Measurements from ENCODE around the gene DYNC1I2.
"Not testable (repeated sequence)": the region's sequence is repeated elsewhere in the genome, so short reads cannot be mapped to it uniquely, and the experiment has no call there.

DYNC1I2 gene

DNA sequence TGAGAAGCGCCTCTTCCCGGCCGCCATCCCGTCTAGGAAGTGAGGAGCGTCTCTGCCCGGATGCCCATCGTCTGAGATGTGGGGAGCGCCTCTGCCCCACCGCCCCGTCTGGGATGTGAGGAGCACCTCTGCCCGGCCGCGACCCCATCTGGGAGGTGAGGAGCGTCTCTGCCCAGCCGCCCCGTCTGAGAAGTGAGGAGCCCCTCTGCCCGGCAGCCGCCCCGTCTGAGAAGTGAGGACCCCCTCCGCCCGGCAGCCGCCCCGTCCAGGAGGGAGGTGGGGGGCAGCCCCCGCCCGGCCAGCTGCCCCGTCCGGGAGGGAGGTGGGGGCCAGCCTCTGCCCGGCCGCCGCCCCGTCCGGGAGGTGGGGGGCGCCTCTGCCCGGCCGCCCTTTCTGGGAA is 87.3 kb downstream of the DYNC1I2 start:
- not testable (repeated sequence) for DNase-seq; H3K4me3 Mint-ChIP-seq; H3K4me1 Mint-ChIP-seq; ATAC-seq (replicated peaks); H3K27ac Mint-ChIP-seq; H3K27me3 Mint-ChIP-seq
- Mint-ChIP-seq H3K9me3 (peaks cover 7 to 13% of the 10 kb centered on the region in 2 donors), H3K36me3 (peaks cover 28 to 45% of the 10 kb centered on the region in 2 donors)

DNA sequence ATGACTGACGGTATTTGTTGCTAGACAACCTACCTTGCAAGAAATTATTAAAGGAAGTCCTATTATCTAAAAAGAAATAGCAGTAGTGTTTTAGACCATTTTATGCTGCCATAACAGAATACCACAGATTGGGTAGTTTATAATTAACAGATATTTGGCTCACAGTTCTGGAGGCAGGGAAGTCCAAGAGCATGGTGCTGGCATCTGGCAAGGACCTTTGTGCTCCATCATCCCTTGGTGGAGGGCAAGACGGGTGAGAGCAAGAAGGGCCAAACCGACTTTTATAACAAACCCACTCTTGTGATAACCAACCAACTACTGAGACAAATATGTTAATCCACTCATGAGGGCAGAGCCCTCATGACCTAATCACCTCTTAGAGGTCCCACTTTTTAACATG is 91.2 kb downstream of the DYNC1I2 start:
- Mint-ChIP-seq H3K4me1 (no peaks in the 10 kb centered on the region), H3K27ac (no peak overlapping the region)
- no peak for ATAC-seq (replicated peaks)

DNA sequence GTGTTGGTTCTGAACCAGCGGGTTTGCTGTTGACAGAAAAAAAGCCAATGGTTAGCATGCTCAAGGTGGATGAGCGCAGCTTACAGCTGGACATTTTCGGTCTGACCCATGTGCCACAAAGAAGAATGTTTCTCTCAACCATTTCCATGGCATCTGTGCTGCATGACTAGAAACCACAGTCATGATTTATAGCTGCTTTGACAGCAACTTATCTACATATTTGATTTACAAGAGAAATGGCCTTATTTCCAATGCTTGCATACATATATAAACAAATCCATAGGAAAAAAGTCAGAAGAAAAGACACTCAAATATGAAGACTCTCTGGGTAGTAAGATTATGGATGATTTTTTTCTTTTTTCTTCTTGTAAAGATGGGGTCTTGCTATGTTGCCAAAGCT is 98.2 kb downstream of the DYNC1I2 start:
- peaks cover 51 to 53% of the 10 kb centered on the region in 2 donors for H3K36me3 Mint-ChIP-seq
- H3K4me1 Mint-ChIP-seq, result peaks cover 0 to 5% of the 10 kb centered on the region in 2 donors
- ATAC-seq (replicated peaks) (no peak), DNase-seq (no peak)
- no peak overlapping the region for H3K4me3 Mint-ChIP-seq
- no peak overlapping the region for H3K27ac Mint-ChIP-seq
- H3K9me3 Mint-ChIP-seq, result no peaks in the 10 kb centered on the region
- H3K27me3 Mint-ChIP-seq, result no peaks in the 10 kb centered on the region

More for the DNA sequence above, 91.2 kb downstream of the DYNC1I2 start:
- Mint-ChIP-seq H3K9me3 (peaks cover 5 to 8% of the 10 kb centered on the region in 2 donors), H3K4me3 (no peak overlapping the region), H3K27me3 (no peaks in the 10 kb centered on the region), H3K36me3 (peaks cover 26 to 34% of the 10 kb centered on the region in 2 donors)
- DNase-seq, result no peak

DNA sequence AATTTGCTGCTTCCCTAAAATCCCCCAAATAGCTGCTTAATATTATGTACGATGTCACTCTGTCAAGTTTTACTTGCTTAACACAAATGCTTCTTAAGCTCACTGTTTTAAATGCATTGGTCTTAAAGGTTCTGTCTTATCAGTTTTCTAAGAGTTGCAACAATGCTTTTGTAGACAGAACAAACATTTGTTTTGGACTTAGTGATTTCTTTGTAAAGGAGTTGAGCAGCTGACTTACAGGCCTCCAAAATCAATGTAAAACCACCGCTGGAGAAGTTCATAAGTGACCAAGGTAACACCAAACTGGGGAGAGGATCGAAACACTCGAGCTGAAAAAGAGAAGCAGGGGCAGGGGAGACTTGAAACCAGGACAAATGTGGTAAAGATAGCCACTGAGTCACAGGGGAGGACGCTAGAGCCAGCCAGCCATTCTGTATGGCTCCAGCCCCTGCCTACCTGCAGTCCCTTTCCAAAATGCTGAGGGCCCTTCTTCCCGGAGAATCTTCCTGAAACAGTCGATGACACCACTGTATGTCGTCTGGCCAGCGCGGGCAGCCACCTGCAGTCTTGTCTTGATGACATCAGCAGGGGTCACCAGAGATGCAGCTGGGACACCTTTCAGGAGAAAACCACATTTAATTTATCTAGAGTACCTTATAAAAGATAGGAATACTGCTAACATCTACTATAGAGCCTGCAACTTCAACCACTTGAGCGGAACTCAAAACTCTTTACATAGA is 100.2 kb downstream of the DYNC1I2 start:
- ATAC-seq (replicated peaks) (no peak), DNase-seq (no peak)
- Mint-ChIP-seq H3K27me3 (no peaks in the 10 kb centered on the region), H3K4me3 (no peak overlapping the region), H3K9me3 (no peaks in the 10 kb centered on the region), H3K27ac (no peak overlapping the region), H3K4me1 (peaks cover 0 to 5% of the 10 kb centered on the region in 2 donors), H3K36me3 (peaks cover 55 to 60% of the 10 kb centered on the region in 2 donors)

DNA sequence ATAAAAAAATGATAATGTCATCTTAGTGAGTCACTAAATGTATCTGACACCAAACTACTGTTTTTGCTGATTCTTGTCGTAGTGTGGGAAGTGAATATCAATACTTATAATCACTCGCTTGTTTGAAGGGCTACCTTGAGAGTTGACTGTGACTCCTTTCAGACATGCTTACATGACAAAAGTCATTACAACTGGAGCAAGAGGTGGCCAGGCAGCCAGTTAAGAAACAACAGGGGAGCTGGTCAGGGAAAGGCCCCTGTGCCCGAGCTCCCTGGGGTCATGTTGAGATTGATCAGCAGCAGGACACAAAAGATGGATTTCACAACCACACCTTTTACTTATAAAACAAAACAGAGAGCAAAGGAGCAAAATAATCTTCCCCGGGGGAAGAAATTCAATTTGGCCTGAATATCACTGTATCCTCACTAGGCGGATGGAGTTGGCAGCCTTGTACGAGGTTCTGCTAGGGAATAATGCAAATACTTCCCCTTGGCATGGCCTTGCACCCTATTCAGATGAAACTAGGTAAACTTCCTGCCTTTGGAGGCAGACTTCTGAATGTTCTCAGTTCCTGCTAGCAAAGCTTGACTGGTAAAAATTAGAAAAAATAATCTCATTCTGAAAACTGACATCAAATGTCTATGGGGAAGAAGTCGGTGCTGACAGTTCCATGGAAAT is 101.2 kb downstream of the DYNC1I2 start:
- DNase-seq, result no peak
- H3K27me3 Mint-ChIP-seq, result no peaks in the 10 kb centered on the region
- H3K4me3 Mint-ChIP-seq, result no peak overlapping the region
- no peaks in the 10 kb centered on the region for H3K9me3 Mint-ChIP-seq
- peak overlapping the region; percentile 14 for H3K27ac Mint-ChIP-seq
- peaks cover 54 to 62% of the 10 kb centered on the region in 2 donors for H3K36me3 Mint-ChIP-seq
- peaks cover 0 to 5% of the 10 kb centered on the region in 2 donors for H3K4me1 Mint-ChIP-seq
- no peak for ATAC-seq (replicated peaks)

DNA sequence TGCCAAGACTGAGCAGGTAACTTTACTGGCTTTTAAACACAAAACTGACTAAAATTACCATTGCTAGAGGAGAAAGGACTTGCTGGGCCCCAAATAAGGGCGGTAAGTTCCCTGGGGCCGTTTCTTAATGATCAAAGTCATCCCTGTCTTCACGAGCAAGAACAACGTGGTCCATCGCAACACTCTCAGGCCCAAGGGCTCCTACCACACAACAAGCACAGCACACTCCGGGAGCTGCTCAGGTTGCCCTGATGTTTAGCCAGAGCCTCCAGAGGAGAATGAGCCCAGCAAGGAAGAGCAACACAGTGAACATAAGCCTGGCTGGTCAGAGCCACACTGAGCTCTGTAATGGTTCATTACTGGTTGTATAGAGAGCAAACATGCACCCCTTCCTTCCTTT is 102.7 kb downstream of the DYNC1I2 start:
- Mint-ChIP-seq H3K9me3 (no peaks in the 10 kb centered on the region), H3K36me3 (peaks cover 45 to 57% of the 10 kb centered on the region in 2 donors), H3K4me1 (peaks cover 0 to 5% of the 10 kb centered on the region in 2 donors), H3K27ac (no peak overlapping the region), H3K27me3 (no peaks in the 10 kb centered on the region), H3K4me3 (no peak overlapping the region)
- ATAC-seq (replicated peaks), result no peak
- DNase-seq, result no peak

DNA sequence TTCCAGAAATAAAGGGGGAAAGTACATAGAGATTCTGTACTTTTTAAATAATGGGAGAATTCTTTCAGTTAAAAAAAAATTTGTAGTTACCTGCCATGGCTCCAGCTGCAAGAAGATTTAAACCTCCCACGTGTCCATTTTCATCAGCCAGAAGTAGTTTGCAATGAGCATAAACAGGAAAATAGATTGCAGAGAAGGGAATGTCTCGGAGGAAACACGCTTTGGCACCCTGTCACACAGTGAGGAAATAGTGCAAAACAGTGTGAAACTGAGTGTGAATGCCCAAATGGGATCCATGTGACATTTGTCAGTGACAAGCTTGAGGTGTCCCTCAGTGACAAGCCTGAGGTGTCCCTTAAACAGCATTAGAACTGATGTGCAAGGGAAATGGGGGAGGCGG is 104.1 kb downstream of the DYNC1I2 start:
- Mint-ChIP-seq H3K9me3 (no peaks in the 10 kb centered on the region), H3K36me3 (peaks cover 37 to 52% of the 10 kb centered on the region in 2 donors), H3K27ac (no peak overlapping the region)

DNA sequence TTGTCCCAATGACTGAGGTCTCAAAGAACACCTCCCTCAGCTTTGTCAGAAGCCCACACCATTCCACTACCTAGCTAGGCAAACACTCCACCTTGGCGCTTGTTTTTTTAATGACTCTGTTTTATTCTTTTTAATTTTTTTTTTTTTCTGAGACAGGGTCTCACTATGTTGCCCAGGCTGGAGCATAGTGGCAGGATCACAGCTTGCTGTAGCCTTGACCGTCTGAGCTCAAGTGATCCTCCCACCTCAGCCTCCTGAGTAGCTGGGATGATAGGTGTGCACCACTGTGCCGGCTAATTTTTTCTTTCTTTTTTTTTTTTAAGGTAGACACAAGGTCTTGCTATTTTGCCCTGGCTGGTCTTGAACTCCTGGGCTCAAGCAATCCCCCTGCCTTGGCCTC is 104.9 kb downstream of the DYNC1I2 start:
- H3K4me3 Mint-ChIP-seq, result no peak overlapping the region
- DNase-seq (no peak), ATAC-seq (replicated peaks) (no peak)
- no peaks in the 10 kb centered on the region for H3K9me3 Mint-ChIP-seq
- H3K4me1 Mint-ChIP-seq, result peaks cover 0 to 5% of the 10 kb centered on the region in 2 donors
- H3K27ac Mint-ChIP-seq, result no peak overlapping the region
- H3K36me3 Mint-ChIP-seq, result peaks cover 33 to 45% of the 10 kb centered on the region in 2 donors
- no peaks in the 10 kb centered on the region for H3K27me3 Mint-ChIP-seq

More for the DNA sequence above, 104.1 kb downstream of the DYNC1I2 start:
- ATAC-seq (replicated peaks) (no peak), DNase-seq (no peak)
- no peak overlapping the region for H3K4me3 Mint-ChIP-seq
- peaks cover 0 to 5% of the 10 kb centered on the region in 2 donors for H3K4me1 Mint-ChIP-seq
- no peaks in the 10 kb centered on the region for H3K27me3 Mint-ChIP-seq

DNA sequence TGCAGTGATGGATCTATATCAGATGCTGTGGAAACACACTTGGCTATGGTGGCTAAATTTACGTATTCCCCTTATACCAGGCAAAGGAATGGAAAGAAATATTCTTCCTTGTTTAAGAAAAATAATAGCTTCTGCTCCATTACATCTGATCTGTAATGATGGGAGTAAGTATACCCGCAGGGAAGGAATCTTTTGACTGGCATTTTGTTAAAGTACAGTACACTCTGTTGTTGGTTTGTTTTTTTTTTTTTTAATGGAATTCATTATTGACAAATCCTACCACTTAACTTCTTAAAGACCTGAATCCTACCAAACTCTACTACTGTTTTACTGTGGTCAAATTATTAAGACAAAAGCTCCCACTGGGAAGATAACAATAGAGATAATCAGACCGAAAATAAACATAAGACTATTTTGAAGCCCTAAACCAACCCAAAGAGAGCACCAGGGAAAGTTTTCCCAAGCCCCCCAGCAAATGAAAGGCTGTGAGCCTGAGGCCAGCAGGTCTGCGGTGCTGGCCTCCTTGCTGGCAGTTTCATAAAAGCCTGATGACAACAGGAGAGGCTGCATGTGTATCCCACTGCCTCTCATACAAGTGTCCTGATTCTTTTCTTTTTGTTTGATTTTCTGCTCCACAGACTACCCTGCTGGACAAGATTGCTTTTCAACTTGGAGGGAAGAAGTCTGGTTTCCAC is 105.8 kb downstream of the DYNC1I2 start:
- Mint-ChIP-seq H3K4me3 (no peak overlapping the region), H3K4me1 (peaks cover 0 to 5% of the 10 kb centered on the region in 2 donors), H3K9me3 (no peaks in the 10 kb centered on the region), H3K36me3 (peaks cover 30 to 38% of the 10 kb centered on the region in 2 donors), H3K27ac (no peak overlapping the region), H3K27me3 (no peaks in the 10 kb centered on the region)
- ATAC-seq (replicated peaks) (no peak), DNase-seq (no peak)

DNA sequence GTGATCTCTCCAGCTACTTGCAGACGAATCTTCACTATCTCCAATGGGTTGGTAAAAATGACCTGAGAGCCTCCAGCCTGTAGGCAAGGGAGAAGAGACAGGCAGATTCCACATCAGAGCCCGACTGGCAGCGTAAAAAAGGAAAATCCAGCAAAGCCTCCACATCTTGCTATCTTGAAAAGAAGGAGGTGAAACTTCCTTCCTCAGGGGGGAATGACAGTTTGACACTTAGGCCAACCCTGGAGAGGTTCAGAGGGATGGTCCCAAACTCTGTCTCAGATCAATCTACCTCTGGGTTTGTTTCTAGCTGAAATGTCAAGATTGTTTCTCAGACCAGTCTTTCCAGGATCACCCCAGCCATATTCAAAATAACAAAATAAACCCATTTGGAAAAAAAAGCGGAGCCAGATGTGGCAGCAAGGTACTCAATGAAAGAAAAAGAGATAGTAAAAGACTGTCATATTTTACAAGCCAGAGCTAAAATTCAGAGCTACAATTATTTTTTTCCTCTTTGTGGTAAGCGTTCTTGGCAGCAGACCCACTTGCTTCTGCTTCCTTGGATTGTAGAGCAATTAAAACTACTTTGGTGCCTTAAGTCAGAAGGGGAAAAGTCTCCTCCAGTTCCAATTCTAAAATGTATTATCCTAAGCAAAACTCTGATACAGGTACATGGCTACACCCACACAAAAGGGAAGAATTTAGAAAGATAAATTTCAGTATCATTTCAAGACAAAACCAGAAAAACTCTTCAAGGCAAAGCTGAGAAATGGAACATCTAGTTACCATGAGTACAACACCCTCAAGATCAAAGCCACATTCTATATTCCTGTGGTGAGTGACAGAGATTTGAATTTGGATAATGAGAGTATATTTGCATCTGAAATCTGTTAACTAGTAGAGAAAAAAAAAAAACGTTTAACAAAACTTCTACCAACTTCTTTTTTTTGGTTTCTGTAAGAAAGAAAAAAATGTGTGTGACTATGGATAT is 106.7 kb downstream of the DYNC1I2 start:
- Mint-ChIP-seq H3K27ac (no peak overlapping the region), H3K9me3 (no peaks in the 10 kb centered on the region), H3K4me1 (no peaks in the 10 kb centered on the region), H3K27me3 (no peaks in the 10 kb centered on the region), H3K4me3 (no peak overlapping the region), H3K36me3 (peaks cover 27 to 39% of the 10 kb centered on the region in 2 donors)
- ATAC-seq (replicated peaks), result no peak
- no peak for DNase-seq

DNA sequence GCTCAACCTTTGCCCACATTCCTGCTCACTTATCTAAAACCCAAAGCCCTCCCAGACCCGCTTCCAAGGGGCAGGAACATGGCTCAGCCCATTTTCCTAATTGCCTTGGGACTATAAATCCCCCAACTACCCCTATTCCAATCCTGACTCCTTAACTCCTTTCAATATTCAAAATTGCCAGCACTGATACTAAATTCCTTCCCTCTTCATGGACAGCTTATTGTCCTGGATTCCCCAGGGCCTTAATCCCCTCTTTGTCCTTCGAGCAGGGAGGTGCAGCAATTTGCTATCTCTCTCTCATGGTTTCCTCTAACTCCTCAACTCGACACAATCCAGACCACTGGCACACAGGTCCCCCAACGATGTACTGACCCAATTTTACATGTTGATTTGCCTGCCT is 107.6 kb downstream of the DYNC1I2 start:
- Mint-ChIP-seq H3K4me1 (no peaks in the 10 kb centered on the region), H3K27me3 (no peaks in the 10 kb centered on the region), H3K27ac (no peak overlapping the region), H3K4me3 (no peak overlapping the region), H3K36me3 (peaks cover 21 to 41% of the 10 kb centered on the region in 2 donors), H3K9me3 (no peaks in the 10 kb centered on the region)
- no peak for DNase-seq
- no peak for ATAC-seq (replicated peaks)

Measured in stimulated activated naive B cell treated with anti-CD40 and anti-IgM and Interleukin-4, amounts not matched to agents 10 μg/mL and 1 μg/mL and 100 μg/mL, for 72 hours (primary cell).